KMS-11 (cell line): ENCODE measurements around the gene BTG1.

Experiments used
- H2AFZ ChIP-seq: fragments of 200-600 bp; sonication (generic); 2 replicates; pipeline ENCODE4 v1.6.1; 2016; ENCODE audit warnings: antibody characterized with exemption, mixed run types, low read depth
- H3K27ac ChIP-seq: fragments of 200-600 bp; sonication (generic); 2 replicates; pipeline ENCODE4 v1.6.1; 2016; ENCODE audit warnings: mild to moderate bottlenecking, mixed run types
- H3K27me3 ChIP-seq: fragments of 200-600 bp; sonication (generic); 2 replicates; pipeline ENCODE4 v1.6.1; 2017; ENCODE audit warnings: mild to moderate bottlenecking, low read depth, mixed run types, moderate library complexity; ENCODE audit not compliant: insufficient read depth
- H3K36me3 ChIP-seq: fragments of 200-600 bp; sonication (generic); 2 replicates; pipeline ENCODE4 v1.6.1; 2017; ENCODE audit warnings: mild to moderate bottlenecking, mixed run types; ENCODE audit not compliant: insufficient read depth
- H3K4me1 ChIP-seq: fragments of 200-600 bp; sonication (generic); 2 replicates; pipeline ENCODE4 v1.6.1; 2016; ENCODE audit warnings: mild to moderate bottlenecking, low read depth, mixed run types; ENCODE audit not compliant: poor library complexity, severe bottlenecking
- H3K4me2 ChIP-seq: fragments of 200-600 bp; sonication (generic); 2 replicates; pipeline ENCODE4 v1.7.0; 2016; ENCODE audit warnings: mild to moderate bottlenecking, mixed run types
- H3K4me3 ChIP-seq: fragments of 200-600 bp; sonication (generic); IDR thresholded peaks from 2 replicates; pipeline ENCODE4 v1.6.1; 2017; ENCODE audit warnings: low read depth, low read length, mixed read lengths; ENCODE audit not compliant: insufficient read depth
- H3K79me2 ChIP-seq: fragments of 200-600 bp; sonication (generic); 2 replicates; pipeline ENCODE4 v1.6.1; 2016; ENCODE audit warnings: low read depth, mixed run types; ENCODE audit not compliant: insufficient read depth
- H3K9ac ChIP-seq: fragments of 200-600 bp; sonication (generic); 2 replicates; pipeline ENCODE4 v1.6.1; 2016; ENCODE audit warnings: mild to moderate bottlenecking, mixed run types
- H4K20me1 ChIP-seq: fragments of 200-600 bp; sonication (generic); 2 replicates; pipeline ENCODE4 v1.6.1; 2016; ENCODE audit warnings: mild to moderate bottlenecking, mixed run types; ENCODE audit not compliant: insufficient read depth
- TF ChIP-seq, protein P1 (sequence below): fragments of 200-600 bp; sonication (generic); conservative IDR thresholded peaks from 2 replicates; pipeline ENCODE4 v1.6.1; 2017; ENCODE audit warnings: low read depth, mild to moderate bottlenecking, antibody characterized with exemption, low read length, moderate library complexity, mixed read lengths

Gene BTG1

DNA sequence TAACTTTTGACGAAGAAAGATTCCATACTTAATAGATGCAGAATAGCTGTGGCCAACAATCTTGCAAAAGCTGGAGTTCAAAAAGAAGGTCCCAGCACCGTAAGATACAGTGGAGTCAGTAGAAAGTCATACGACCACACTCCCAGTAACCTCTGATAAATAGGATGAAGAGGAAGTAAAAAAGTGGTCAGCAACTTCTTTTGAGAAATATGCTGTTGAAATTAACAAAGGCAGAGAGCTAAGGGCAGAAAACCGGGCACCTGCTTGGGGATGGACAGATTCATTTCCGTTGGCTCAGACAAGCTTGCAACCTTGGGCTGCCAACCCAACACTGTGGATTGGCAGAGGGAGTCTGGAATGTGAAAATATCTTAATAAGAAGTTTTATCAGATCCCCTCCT, 40.0 kb downstream of the BTG1 start:
- Histone ChIP-seq H3K4me1 (no peaks in the 10 kb centered on the region), H3K4me2 (no peak overlapping the region), H3K79me2 (no peaks in the 10 kb centered on the region), H2AFZ (no peak overlapping the region), H3K4me3 (no peak overlapping the region), H3K27me3 (no peaks in the 10 kb centered on the region), H3K9ac (no peak overlapping the region), H3K27ac (no peak overlapping the region), H3K36me3 (no peaks in the 10 kb centered on the region), H4K20me1 (no peaks in the 10 kb centered on the region)
- TF ChIP-seq, protein P1, sequence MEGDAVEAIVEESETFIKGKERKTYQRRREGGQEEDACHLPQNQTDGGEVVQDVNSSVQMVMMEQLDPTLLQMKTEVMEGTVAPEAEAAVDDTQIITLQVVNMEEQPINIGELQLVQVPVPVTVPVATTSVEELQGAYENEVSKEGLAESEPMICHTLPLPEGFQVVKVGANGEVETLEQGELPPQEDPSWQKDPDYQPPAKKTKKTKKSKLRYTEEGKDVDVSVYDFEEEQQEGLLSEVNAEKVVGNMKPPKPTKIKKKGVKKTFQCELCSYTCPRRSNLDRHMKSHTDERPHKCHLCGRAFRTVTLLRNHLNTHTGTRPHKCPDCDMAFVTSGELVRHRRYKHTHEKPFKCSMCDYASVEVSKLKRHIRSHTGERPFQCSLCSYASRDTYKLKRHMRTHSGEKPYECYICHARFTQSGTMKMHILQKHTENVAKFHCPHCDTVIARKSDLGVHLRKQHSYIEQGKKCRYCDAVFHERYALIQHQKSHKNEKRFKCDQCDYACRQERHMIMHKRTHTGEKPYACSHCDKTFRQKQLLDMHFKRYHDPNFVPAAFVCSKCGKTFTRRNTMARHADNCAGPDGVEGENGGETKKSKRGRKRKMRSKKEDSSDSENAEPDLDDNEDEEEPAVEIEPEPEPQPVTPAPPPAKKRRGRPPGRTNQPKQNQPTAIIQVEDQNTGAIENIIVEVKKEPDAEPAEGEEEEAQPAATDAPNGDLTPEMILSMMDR, result no peak

DNA sequence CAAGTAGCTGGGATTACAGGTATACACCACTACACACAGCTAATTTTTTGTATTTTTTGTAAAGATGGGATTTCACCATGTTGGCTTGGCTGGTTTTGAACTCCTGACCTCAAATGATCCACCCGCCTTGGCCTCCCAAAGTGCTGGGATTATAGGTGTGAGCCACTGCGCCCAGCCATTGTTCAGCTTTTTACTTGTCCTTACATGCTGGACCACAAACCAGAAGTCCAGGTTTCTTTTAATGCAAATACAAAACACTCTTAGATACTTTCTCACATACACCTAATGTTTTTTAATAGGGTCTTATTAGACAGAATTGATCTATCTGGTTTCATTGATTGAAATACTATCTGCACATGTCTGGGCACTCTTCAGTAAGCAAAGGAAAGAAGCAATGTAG, 40.5 kb downstream of the BTG1 start:
- no peaks in the 10 kb centered on the region for H4K20me1 ChIP-seq
- no peaks in the 10 kb centered on the region for H3K79me2 ChIP-seq
- no peak overlapping the region for H2AFZ ChIP-seq
- TF ChIP-seq, protein P1, result no peak
- H3K9ac ChIP-seq, result no peak overlapping the region
- H3K4me3 ChIP-seq, result no peak overlapping the region
- no peak overlapping the region for H3K4me2 ChIP-seq
- no peaks in the 10 kb centered on the region for H3K36me3 ChIP-seq
- H3K27ac ChIP-seq, result no peak overlapping the region
- H3K4me1 ChIP-seq, result no peaks in the 10 kb centered on the region
- no peaks in the 10 kb centered on the region for H3K27me3 ChIP-seq

DNA sequence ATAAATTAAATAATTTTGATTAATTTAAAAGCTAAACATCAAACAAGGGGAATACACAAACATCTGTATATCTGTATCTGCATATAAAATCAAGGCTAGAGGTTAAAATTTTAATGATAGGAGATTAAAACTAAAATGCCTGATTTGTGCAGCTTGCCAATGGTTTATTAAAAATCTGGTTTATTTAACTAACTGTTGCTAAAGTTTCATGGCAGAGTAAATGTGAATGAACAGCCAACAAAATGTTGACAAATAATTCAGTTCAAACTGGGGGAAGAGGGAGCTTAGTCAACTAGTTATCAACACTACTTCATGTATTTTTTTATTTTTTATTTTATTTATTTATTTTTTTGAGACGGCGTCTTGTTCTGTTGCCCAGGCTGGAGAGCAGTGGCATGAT, 43.0 kb downstream of the BTG1 start:
- no peak overlapping the region for H3K4me2 ChIP-seq
- H3K27ac ChIP-seq, result no peak overlapping the region
- TF ChIP-seq, protein P1, result no peak
- no peaks in the 10 kb centered on the region for H3K36me3 ChIP-seq
- no peak overlapping the region for H3K9ac ChIP-seq
- no peaks in the 10 kb centered on the region for H3K4me1 ChIP-seq
- H2AFZ ChIP-seq, result no peak overlapping the region
- no peaks in the 10 kb centered on the region for H4K20me1 ChIP-seq
- no peak overlapping the region for H3K4me3 ChIP-seq
- no peaks in the 10 kb centered on the region for H3K79me2 ChIP-seq
- no peaks in the 10 kb centered on the region for H3K27me3 ChIP-seq

DNA sequence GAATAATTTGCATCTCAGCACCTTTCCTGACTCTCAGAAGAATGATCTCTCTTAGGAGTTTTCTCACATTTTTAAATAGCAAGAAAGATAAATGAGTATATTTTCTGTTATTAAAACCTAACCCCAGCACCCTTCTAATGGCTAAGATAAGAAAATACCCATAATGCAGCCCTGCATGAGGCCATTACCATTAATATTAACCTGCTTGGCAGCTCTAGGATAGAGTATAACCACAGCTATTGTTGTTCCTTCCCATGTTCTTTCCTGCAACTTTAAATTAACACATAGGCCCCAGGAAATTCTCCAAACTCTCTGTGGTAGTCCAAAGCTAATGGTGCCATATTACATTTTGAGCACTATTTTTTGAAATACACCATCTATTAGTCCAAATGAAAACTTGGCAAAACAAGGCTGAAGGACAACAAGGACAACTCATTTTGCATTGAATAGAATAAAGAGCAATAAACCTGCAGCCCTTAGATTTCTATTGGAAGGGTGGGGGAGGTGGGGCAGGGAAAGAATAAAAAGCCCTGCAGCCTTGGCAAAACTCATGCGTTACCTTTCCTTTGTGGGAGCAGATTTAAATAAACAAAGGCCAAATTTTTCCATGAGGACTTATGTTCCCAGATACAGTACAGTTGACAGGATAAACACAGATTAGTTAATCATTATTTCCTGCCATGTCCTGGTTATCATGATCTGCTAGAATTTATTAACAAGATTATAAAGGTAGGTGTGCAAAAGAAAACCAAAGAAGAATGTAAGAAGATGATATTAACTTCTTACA, 46.9 kb downstream of the BTG1 start:
- Histone ChIP-seq H2AFZ (no peak overlapping the region), H3K4me1 (no peaks in the 10 kb centered on the region), H4K20me1 (no peaks in the 10 kb centered on the region), H3K79me2 (no peaks in the 10 kb centered on the region), H3K4me2 (no peak overlapping the region), H3K4me3 (no peak overlapping the region), H3K9ac (no peak overlapping the region), H3K27ac (no peak overlapping the region), H3K27me3 (no peaks in the 10 kb centered on the region), H3K36me3 (no peaks in the 10 kb centered on the region)
- TF ChIP-seq, protein P1, result no peak
